Activated T-helper 1 cell treated with anti-CD3 and anti-CD28 coated beads, Interleukin-12 subunit alpha, Interleukin-12 subunit beta, Interleukin-2, Interleukin-4 antibody, amounts not matched to agents 30 ng/mL and 10 ng/mL and 1 ng/mL, durations not matched to agents 14 hours and 24 hours and 36 hours (primary cell): ENCODE results near the gene RASA3. TPM values are rescaled to one million over a fixed set of nuclear protein-coding genes. Genes with fewer than 3 reads are reported as not detected.

Source experiments
- DNase-seq: peaks from one replicate; pipeline ENCODE4 v3.0.0; 2021; ENCODE audit warnings: low spot score
- H3K27ac Mint-ChIP-seq: one replicate; pipeline ENCODE4 v1.8.0; 2021; ENCODE audit warnings: mild to moderate bottlenecking, mixed read lengths
- H3K27me3 Mint-ChIP-seq: one replicate; pipeline ENCODE4 v1.8.0; 2022; ENCODE audit warnings: mild to moderate bottlenecking, moderate library complexity, mixed read lengths; ENCODE audit not compliant: insufficient read depth
- H3K36me3 Mint-ChIP-seq: one replicate; pipeline ENCODE4 v1.8.0; 2021; ENCODE audit warnings: low read depth, mixed read lengths
- H3K4me1 Mint-ChIP-seq: one replicate; pipeline ENCODE4 v1.8.0; 2021; ENCODE audit warnings: low read depth, mixed read lengths
- H3K4me3 Mint-ChIP-seq: one replicate; pipeline ENCODE4 v1.8.0; 2021; ENCODE audit warnings: mild to moderate bottlenecking, moderate library complexity, mixed read lengths
- H3K9me3 Mint-ChIP-seq: one replicate; pipeline ENCODE4 v1.8.0; 2021; ENCODE audit warnings: mixed read lengths
- intact Hi-C: fragments of 100-400 bp; cut with micrococcal nuclease; formaldehyde crosslinking; loops from one replicate; pipeline ENCODE4 v1.15.1; 2024
- total RNA-seq: library from RNA; stranded (reverse); gene quantifications from 2 replicates; pipeline ENCODE4 v1.2.3, GENCODE V29; 2022

The RASA3 gene
- total RNA-seq, 1 donor from 2014 or later: 23.5 TPM

- Mint-ChIP-seq H3K4me1 (no peaks in the 10 kb centered on the region), H3K4me3 (no peak overlapping the region), H3K36me3 (peaks cover 8% of the 10 kb centered on the region), H3K27me3 (no peaks in the 10 kb centered on the region), H3K9me3 (no peaks in the 10 kb centered on the region), H3K27ac (no peak overlapping the region)
- intact Hi-C loops: no loop called here
- DNase-seq: no peak
These were observed 165.2 kb downstream of the RASA3 start for GRCh38 chr13:113967206-113967720.

GRCh38 chr13:113965968-113966884, 166.2 kb downstream of the RASA3 start:
- H3K27ac Mint-ChIP-seq: no peak overlapping the region
- peaks cover 9% of the 10 kb centered on the region for H3K36me3 Mint-ChIP-seq
- no peaks in the 10 kb centered on the region for H3K4me1 Mint-ChIP-seq
- H3K9me3 Mint-ChIP-seq: peaks cover 6% of the 10 kb centered on the region
- DNase-seq: no peak
- no peak overlapping the region for H3K4me3 Mint-ChIP-seq
- intact Hi-C loops: no loop called here
- H3K27me3 Mint-ChIP-seq: no peaks in the 10 kb centered on the region

- H3K27ac Mint-ChIP-seq: no peak overlapping the region
- intact Hi-C loops: no loop called here
- H3K36me3 Mint-ChIP-seq: peaks cover 11% of the 10 kb centered on the region
- no peaks in the 10 kb centered on the region for H3K27me3 Mint-ChIP-seq
- no peaks in the 10 kb centered on the region for H3K4me1 Mint-ChIP-seq
- peaks cover 8% of the 10 kb centered on the region for H3K9me3 Mint-ChIP-seq
- no peak for DNase-seq
- no peak overlapping the region for H3K4me3 Mint-ChIP-seq
These were observed 167.0 kb downstream of the RASA3 start for GRCh38 chr13:113965383-113965874.

GRCh38 chr13:113964251-113964995, 168.0 kb downstream of the RASA3 start:
- Mint-ChIP-seq H3K4me1 (no peaks in the 10 kb centered on the region), H3K4me3 (no peak overlapping the region), H3K27ac (no peak overlapping the region)

GRCh38 chr13:113963376-113963775, 169.0 kb downstream of the RASA3 start:
- no peak for DNase-seq
- Mint-ChIP-seq H3K36me3 (peaks cover 18% of the 10 kb centered on the region), H3K27me3 (no peaks in the 10 kb centered on the region), H3K9me3 (peaks cover 27% of the 10 kb centered on the region), H3K27ac (no peak overlapping the region), H3K4me1 (no peaks in the 10 kb centered on the region), H3K4me3 (no peak overlapping the region)
- intact Hi-C loops: no loop called here

More at GRCh38 chr13:113964251-113964995, 168.0 kb downstream of the RASA3 start:
- Mint-ChIP-seq H3K27me3 (no peaks in the 10 kb centered on the region), H3K36me3 (peaks cover 17% of the 10 kb centered on the region), H3K9me3 (peaks cover 16% of the 10 kb centered on the region)
- intact Hi-C loops: no loop called here
- DNase-seq: no peak

- no peak for DNase-seq
- no peak overlapping the region for H3K27ac Mint-ChIP-seq
- peaks cover 30% of the 10 kb centered on the region for H3K9me3 Mint-ChIP-seq
- peaks cover 18% of the 10 kb centered on the region for H3K36me3 Mint-ChIP-seq
- H3K4me1 Mint-ChIP-seq: no peaks in the 10 kb centered on the region
- H3K27me3 Mint-ChIP-seq: no peaks in the 10 kb centered on the region
- intact Hi-C loops: no loop called here
- no peak overlapping the region for H3K4me3 Mint-ChIP-seq
These were observed 169.4 kb downstream of the RASA3 start for GRCh38 chr13:113962975-113963374.

GRCh38 chr13:113962386-113962785, 170.0 kb downstream of the RASA3 start:
- H3K4me1 Mint-ChIP-seq: no peaks in the 10 kb centered on the region
- intact Hi-C loops: no loop called here
- H3K27ac Mint-ChIP-seq: no peak overlapping the region
- no peaks in the 10 kb centered on the region for H3K27me3 Mint-ChIP-seq
- DNase-seq: no peak
- peaks cover 30% of the 10 kb centered on the region for H3K9me3 Mint-ChIP-seq
- H3K36me3 Mint-ChIP-seq: peaks cover 21% of the 10 kb centered on the region
- no peak overlapping the region for H3K4me3 Mint-ChIP-seq

GRCh38 chr13:113960276-113960948, 172.0 kb downstream of the RASA3 start:
- intact Hi-C loops: no loop called here
- H3K4me3 Mint-ChIP-seq: no peak overlapping the region
- H3K27me3 Mint-ChIP-seq: no peaks in the 10 kb centered on the region
- H3K9me3 Mint-ChIP-seq: peaks cover 30% of the 10 kb centered on the region
- H3K36me3 Mint-ChIP-seq: peaks cover 30% of the 10 kb centered on the region
- H3K4me1 Mint-ChIP-seq: no peaks in the 10 kb centered on the region
- H3K27ac Mint-ChIP-seq: no peak overlapping the region
- no peak for DNase-seq

GRCh38 chr13:113959198-113959597, 173.2 kb downstream of the RASA3 start:
- Mint-ChIP-seq H3K36me3 (peaks cover 38% of the 10 kb centered on the region), H3K27ac (no peak overlapping the region), H3K4me1 (no peaks in the 10 kb centered on the region), H3K4me3 (no peak overlapping the region), H3K9me3 (peaks cover 30% of the 10 kb centered on the region), H3K27me3 (no peaks in the 10 kb centered on the region)
- no peak for DNase-seq
- intact Hi-C loops: no loop called here

- Mint-ChIP-seq H3K9me3 (peaks cover 30% of the 10 kb centered on the region), H3K4me3 (no peak overlapping the region), H3K27ac (no peak overlapping the region), H3K27me3 (no peaks in the 10 kb centered on the region), H3K36me3 (peaks cover 38% of the 10 kb centered on the region), H3K4me1 (no peaks in the 10 kb centered on the region)
- intact Hi-C loops: no loop called here
- no peak for DNase-seq
These were observed 174.1 kb downstream of the RASA3 start for GRCh38 chr13:113958373-113958772.

GRCh38 chr13:113956571-113956970, 175.9 kb downstream of the RASA3 start:
- Mint-ChIP-seq H3K36me3 (peaks cover 37% of the 10 kb centered on the region), H3K4me1 (no peaks in the 10 kb centered on the region), H3K4me3 (no peak overlapping the region), H3K9me3 (peaks cover 26% of the 10 kb centered on the region), H3K27me3 (no peaks in the 10 kb centered on the region), H3K27ac (no peak overlapping the region)
- intact Hi-C loops: no loop called here
- no peak for DNase-seq

- H3K4me1 Mint-ChIP-seq: no peaks in the 10 kb centered on the region
- H3K4me3 Mint-ChIP-seq: no peak overlapping the region
- H3K27ac Mint-ChIP-seq: no peak overlapping the region
- peaks cover 24% of the 10 kb centered on the region for H3K9me3 Mint-ChIP-seq
- no peaks in the 10 kb centered on the region for H3K27me3 Mint-ChIP-seq
- H3K36me3 Mint-ChIP-seq: peaks cover 36% of the 10 kb centered on the region
- intact Hi-C loops: no loop called here
- no peak for DNase-seq
These were observed 176.7 kb downstream of the RASA3 start for GRCh38 chr13:113955691-113956090.
